Neutrophil (primary cell): ENCODE data around the gene TUBB6.

Experiments
- H3K27ac ChIP-seq: fragments of 200-600 bp; sonication (generic); 2 replicates; pipeline ENCODE4 v1.5.1; 2016; ENCODE audit warnings: mild to moderate bottlenecking, moderate library complexity
- H3K27me3 ChIP-seq: fragments of 200-600 bp; sonication (generic); 2 replicates; pipeline ENCODE4 v1.6.0; 2016; ENCODE audit warnings: mild to moderate bottlenecking
- H3K36me3 ChIP-seq: fragments of 200-600 bp; sonication (generic); 2 replicates; pipeline ENCODE4 v1.5.1; 2017
- H3K4me1 ChIP-seq, 2 experiments: fragments of 200-600 bp in 1 of 2; sonication (generic) in 1 of 2; 1 replicate in 1 of 2; 2 replicates in 1 of 2; pipeline versions ENCODE4 v1.5.1 to v1.6.1; 2013 to 2016; ENCODE audit warnings: low read depth in 1 of 2, low read length in 1 of 2, mild to moderate bottlenecking in 1 of 2, moderate library complexity in 1 of 2; ENCODE audit not compliant: control insufficient read depth in 1 of 2, insufficient read depth in 1 of 2
- H3K4me3 ChIP-seq, 2 experiments: fragments of 200-600 bp in 1 of 2; sonication (generic) in 1 of 2; 1 replicate in 1 of 2; 2 replicates in 1 of 2; pipeline ENCODE4 v1.5.1; 2013 to 2016; ENCODE audit warnings: low read depth in 1 of 2, low read length in 1 of 2, mild to moderate bottlenecking in 1 of 2, moderate library complexity in 1 of 2
- H3K9me3 ChIP-seq: fragments of 200-600 bp; sonication (generic); 2 replicates; pipeline ENCODE4 v1.5.1; 2016
- CTCF ChIP-seq: fragments of 200-600 bp; sonication (generic); IDR thresholded peaks from 2 replicates; pipeline ENCODE4 v1.5.1; 2016; ENCODE audit warnings: antibody characterized with exemption

TUBB6 gene

GRCh38 chr18:12318334-12318697 lies 10.3 kb downstream of the TUBB6 start:
- no peak for TF ChIP-seq CTCF
- no peaks in the 10 kb centered on the region for H3K27me3 ChIP-seq
- H3K27ac ChIP-seq, result no peak overlapping the region
- no peaks in the 10 kb centered on the region for H3K4me1 ChIP-seq
- peaks cover 3% of the 10 kb centered on the region for H3K36me3 ChIP-seq
- no peak overlapping the region for H3K4me3 ChIP-seq
- no peaks in the 10 kb centered on the region for H3K9me3 ChIP-seq

- Histone ChIP-seq H3K4me1 (no peaks in the 10 kb centered on the region), H3K27me3 (no peaks in the 10 kb centered on the region), H3K4me3 (no peak overlapping the region), H3K27ac (no peak overlapping the region), H3K36me3 (peaks cover 3% of the 10 kb centered on the region), H3K9me3 (no peaks in the 10 kb centered on the region)
- TF ChIP-seq CTCF, result no peak
These were observed 10.8 kb downstream of the TUBB6 start for GRCh38 chr18:12318857-12319256.

GRCh38 chr18:12321333-12321732 lies 13.3 kb downstream of the TUBB6 start:
- Histone ChIP-seq H3K9me3 (no peaks in the 10 kb centered on the region), H3K36me3 (peaks cover 21% of the 10 kb centered on the region), H3K4me1 (no peaks in the 10 kb centered on the region), H3K4me3 (no peak overlapping the region), H3K27me3 (no peaks in the 10 kb centered on the region), H3K27ac (no peak overlapping the region)
- TF ChIP-seq CTCF, result no peak

- H3K4me3 ChIP-seq, result no peak overlapping the region
- no peaks in the 10 kb centered on the region for H3K9me3 ChIP-seq
- H3K27ac ChIP-seq, result no peak overlapping the region
- H3K36me3 ChIP-seq, result peaks cover 27% of the 10 kb centered on the region
- no peaks in the 10 kb centered on the region for H3K4me1 ChIP-seq
- no peaks in the 10 kb centered on the region for H3K27me3 ChIP-seq
- no peak for TF ChIP-seq CTCF
These were observed 17.1 kb downstream of the TUBB6 start for GRCh38 chr18:12324991-12325725.

- no peak overlapping the region for H3K27ac ChIP-seq
- no peaks in the 10 kb centered on the region for H3K9me3 ChIP-seq
- H3K27me3 ChIP-seq, result no peaks in the 10 kb centered on the region
- peaks cover 27% of the 10 kb centered on the region for H3K36me3 ChIP-seq
- H3K4me1 ChIP-seq, result no peaks in the 10 kb centered on the region
- no peak overlapping the region for H3K4me3 ChIP-seq
- TF ChIP-seq CTCF, result no peak
These were observed 17.7 kb downstream of the TUBB6 start for GRCh38 chr18:12325726-12326245.
